ENCODE results near the gene KBTBD3.

GRCh38 chr11:106098893-106099553, 21.9 kb upstream of the KBTBD3 start:
- no peak for TF ChIP-seq CTCF (conservative IDR thresholded peaks at IDR 0.05; ENCODE audit: low read depth in 2 of 2)
- no peak for TF ChIP-seq CREB1 (CRISPR knock-in tag; IDR thresholded peaks at IDR 0.05; ENCODE audit: low read depth)
